Left renal pelvis (tissue), 4 donors: ENCODE data around the gene SLC1A1. TPM values are rescaled to one million over a fixed set of nuclear protein-coding genes. Genes with fewer than 3 reads are reported as not detected.
A peak's percentile ranks its signal among the peaks of the same experiment; 100 is the strongest.
"Not testable (repeated sequence)": the region's sequence is repeated elsewhere in the genome, so short reads cannot be mapped to it uniquely, and the experiment has no call there.

Experiments
- DNase-seq, 4 donors: peaks; one replicate each; pipeline ENCODE4 v3.0.0-alpha.2; 2013; ENCODE audit warnings: low read depth in 4 of 4, low spot score in 3 of 4
- polyA plus RNA-seq, 4 donors: library from polyadenylated mRNA; unstranded; fragments of 120-200 nt; gene quantifications; one replicate each; pipeline ENCODE4 v1.2.1, GENCODE V29; 2013; ENCODE audit not compliant: insufficient read length in 4 of 4

The SLC1A1 gene
- polyA plus RNA-seq, 4 donors: 1.7 to 22.2 (median 20.6) TPM

DNA sequence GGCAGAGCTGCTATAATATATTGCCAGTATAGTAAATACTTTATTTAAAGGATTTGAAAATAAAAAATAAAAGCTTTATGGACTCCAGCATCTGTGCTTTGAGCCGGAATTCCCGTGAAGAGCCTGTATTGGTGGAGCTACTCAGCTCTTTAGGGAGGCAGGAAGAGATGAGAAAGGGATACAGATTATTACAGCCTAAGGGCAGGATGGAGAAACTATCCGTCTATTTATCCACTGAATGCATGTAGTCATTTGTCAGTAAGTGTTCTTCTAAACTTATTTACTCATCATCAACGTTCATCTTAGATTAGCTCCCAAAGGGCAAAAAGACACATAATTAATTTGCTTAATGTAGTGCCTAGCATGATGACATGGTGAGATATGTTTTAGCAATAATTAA lies 48.4 kb downstream of the SLC1A1 start:
- no peak for DNase-seq

DNA sequence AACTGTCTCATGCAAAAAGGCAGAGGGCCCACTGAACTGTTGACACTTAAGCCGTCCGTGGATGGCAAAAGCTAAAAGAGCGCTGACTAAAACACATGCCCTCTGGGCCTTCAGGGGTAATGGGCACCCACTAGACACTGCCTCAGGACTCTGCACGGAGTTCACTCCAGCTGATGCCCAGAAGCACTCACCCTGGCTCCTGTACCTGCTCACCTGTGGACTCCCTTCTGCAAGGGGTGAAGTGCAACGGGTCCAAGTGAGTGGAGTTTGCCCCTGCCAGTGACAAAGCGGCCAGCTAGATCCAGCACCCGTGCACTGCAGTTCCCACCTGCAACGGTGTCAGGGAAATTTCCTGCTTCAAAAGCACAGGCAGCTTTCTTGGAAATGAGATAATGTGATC lies 50.2 kb downstream of the SLC1A1 start:
- no peak for DNase-seq

DNA sequence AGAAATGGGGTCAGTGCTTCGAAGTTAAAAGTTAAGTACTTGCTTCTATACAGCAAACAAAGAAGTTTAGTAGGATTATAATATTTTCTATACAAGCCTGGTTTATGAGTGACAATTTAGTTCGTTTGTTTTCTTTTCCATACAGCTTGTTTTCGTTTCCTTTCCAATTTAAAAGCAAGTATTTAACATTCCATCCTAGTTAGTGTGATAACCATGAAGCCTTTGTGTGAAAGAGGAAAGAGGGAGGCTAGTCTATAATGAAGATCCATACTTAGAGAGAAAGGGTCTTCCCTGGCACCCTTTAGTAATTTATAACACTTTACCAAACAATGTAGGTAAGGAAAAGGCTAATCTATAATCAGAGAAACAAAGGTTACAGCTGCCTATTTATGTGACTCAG lies 51.0 kb downstream of the SLC1A1 start:
- DNase-seq: no peak

DNA sequence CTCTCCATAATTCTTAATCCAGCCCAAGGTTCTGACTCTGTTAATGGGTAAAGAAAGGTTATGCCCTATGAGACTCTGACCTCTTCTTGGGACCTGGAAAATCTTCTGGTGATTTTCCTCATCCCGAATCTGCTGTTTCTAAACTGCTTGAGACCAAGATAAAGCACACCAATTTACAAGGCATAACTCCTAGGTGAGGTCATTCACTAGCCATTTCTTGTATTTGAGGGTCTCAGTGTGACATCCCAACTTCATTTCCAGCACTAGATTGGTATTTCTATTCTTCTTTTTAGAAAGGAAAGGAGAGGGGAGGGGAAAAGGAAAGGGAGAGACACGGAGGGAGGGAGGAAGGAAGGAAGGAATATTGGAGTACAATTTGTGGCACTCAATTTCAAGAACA lies 51.6 kb downstream of the SLC1A1 start:
- DNase-seq: no peak

DNA sequence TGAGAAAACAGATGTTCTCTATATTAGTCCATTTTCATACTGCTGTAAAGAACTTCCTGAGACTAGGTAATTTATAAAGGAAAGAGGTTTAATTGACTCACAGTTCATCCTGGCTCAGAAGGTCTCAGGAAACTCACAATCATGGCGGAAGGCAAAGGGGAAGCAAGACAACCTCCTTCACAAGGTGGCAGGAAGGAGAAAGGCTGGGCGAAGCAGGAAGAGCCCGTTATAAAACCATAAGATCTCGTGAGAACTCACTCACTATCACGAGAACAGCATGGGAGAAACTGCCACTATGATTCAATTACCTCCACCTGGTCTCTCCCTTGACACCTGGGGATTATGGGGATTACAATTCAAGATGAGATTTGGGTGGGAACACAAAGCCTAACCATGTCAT lies 54.4 kb downstream of the SLC1A1 start:
- not testable (repeated sequence) for DNase-seq

DNA sequence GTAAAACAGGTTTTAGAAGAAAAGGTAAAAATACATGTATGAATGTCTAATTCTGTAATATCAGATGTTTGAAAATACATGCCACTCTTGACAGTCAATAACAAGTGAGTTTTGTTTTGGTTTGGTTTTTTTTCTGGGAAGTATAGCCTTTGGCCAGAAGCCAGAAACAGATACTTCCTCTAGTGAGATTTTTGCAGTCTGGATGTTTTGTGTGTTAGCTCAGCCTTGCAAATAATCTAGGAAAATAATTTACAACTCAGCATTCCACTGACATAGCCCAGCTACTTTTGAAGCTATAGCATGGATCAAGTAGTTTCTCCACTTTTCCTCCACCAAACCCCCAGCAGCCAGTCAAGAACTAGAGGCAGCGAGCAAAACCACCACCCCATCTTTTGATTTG lies 56.7 kb downstream of the SLC1A1 start:
- DNase-seq: peak in 2 of 4 donors; percentile 24 to 46

DNA sequence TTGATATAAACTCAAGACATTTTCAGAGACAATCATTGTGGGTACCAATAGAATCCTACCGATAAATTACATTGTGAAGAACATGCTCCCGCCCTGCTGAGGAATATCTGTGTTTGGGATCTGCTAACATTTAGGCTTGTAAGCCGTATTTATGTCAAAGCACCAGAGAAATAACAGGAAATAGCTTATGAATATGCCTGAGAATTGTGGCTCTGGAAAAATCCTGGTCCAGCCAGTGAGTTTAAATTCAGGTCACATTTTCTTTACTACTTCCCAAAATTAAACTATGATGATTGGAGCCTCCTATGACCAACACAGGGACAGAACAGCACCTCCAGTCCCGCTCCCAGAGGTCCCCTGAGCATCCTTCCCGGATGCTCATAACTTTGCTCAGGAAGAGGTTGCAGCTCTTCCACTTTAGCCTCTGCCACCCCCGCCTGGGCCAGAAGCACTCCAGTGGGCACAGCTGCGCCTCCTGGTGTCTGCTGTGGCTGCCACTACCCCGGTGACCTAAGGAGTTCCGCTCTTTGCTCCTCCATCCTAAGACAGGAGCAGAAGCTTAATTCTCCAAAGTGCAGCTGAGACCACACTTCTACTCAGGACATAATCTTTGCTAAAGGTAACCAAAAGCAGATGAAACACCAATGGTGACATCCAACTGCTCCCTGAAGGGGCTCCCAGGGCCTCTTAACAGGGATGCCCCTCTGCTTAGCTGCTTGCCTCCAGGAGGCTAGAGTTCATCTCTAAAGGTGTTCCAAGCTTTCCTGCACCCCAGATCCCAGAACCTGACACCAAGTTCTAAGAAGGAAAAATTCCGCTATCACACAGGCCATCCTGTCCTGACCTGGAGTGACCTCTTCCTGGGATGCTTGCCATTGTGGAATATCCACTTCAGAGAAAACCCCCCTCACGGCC lies 58.8 kb downstream of the SLC1A1 start:
- DNase-seq: no peak

DNA sequence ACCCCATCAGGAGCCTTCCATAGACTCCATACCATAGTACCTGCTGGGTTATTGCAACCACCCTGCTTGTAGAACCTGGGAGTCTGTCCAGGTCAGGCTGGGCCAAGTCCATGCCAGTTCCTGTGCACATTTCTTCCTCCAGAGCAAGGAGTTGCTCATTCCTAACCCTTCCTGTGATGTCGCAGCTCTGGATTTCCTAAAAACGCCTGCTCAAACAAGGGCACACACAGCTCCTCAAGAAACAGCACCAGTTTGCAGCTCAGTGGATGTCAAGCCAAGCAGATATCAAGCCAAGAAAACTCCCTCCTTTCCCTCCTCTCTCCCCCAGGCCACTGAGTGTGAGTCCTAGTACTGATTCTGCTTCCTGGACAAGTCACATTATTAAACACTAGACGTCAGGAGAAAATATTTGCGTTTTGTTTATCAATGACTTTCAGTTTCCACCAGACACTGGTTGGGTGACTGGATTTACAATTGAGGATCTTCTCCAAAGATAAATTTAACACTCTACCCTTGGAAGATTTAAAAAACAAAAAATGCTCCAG lies 59.6 kb downstream of the SLC1A1 start:
- no peak for DNase-seq

DNA sequence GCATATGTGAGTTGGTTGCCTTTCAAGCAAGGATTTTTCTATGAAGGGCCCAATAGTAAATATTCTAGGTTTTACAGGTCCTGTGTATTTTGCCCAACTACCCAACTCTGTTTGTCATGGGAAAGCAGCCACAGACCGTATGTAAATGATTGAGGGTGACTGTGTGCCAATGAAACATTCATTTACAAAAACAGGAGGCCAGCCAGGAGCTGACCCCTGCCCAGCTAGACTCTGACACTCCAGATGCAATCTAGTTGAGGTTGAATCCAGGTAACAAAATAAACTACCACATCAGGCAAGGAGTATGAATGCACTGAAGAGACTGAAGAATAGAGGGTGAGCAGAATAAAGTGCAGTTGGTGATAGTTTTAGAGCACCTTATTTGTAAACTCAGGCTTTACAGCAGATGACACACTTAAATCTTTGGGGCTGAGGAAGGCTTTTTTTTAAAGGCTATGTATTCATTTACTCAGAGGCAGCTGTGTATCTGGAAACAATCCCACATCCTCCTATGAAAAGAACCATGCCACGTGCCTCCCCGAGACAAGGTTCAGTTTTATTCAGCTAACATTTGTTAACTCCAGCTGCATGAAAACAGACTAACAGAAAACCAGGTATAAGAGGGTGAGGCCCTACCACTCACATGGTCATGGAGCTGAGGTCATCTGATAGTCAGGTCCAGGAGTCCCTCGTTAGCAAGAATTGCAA lies 60.7 kb downstream of the SLC1A1 start:
- DNase-seq: no peak

DNA sequence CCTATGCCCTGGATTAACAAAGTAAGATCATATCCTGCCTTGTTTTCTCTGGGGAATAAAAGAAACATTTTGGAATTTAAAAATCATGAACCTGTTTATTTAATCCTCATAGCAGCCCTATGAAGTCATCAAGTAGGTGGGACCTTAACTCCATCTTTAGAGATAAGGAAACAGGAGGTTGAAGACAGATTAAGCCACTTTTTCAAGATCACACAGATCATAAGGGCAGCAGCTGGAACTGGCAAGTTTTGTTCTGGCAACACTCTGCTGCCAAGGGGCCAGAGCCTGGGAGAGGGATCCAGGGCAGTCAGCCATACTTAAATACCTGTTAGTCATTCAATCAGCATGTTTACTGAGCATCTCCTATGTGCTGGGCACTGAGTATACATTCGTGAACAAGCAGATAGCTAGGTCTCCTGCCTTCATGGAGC lies 63.7 kb downstream of the SLC1A1 start:
- no peak for DNase-seq

DNA sequence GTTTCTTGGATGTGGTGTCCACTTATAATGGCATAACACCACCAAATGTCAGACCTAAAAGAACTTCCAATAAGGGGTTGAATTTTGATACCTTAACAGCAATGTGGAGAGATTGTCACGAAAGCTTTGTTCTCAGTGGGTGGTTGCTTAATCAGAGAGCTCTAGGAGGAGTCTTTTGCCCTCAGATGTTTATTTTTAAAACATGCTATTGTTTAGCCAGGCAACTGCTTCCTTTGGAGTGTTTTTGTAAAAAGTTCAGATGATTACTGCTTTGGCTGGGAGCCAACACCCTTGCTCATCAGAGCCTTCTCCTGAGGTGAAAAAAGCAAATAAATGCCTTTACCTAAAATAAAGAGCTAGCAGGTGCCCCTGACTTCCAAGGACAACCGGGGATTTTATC lies 65.0 kb downstream of the SLC1A1 start:
- no peak for DNase-seq

DNA sequence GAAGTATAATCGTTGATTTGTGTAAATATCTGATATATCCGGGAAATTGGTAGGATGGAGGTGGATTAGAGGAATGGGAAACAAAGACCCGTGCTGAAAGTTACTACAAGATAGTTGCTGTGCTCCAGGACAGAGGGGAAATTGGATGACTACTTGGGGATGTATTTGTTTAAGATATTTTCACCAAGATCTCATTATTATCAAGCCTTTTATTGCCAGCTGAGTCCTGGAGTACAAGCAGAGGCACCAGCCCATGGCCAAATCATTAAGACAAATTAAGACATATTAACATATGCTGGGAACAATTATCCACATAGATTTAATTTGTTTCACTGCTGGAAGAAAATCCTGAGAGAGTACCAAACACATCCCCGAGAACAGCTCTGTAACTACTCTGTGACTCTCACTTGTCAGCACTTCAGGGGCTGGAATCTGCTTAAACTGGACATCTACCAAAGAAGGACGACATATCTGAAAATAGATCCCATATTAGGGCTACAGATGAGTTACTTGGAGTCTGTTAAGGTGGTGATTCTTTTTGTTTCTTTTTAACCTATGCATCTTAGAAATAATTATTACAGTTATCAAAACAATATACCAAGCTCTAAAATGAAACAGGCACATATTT lies 68.2 kb downstream of the SLC1A1 start:
- DNase-seq: no peak

DNA sequence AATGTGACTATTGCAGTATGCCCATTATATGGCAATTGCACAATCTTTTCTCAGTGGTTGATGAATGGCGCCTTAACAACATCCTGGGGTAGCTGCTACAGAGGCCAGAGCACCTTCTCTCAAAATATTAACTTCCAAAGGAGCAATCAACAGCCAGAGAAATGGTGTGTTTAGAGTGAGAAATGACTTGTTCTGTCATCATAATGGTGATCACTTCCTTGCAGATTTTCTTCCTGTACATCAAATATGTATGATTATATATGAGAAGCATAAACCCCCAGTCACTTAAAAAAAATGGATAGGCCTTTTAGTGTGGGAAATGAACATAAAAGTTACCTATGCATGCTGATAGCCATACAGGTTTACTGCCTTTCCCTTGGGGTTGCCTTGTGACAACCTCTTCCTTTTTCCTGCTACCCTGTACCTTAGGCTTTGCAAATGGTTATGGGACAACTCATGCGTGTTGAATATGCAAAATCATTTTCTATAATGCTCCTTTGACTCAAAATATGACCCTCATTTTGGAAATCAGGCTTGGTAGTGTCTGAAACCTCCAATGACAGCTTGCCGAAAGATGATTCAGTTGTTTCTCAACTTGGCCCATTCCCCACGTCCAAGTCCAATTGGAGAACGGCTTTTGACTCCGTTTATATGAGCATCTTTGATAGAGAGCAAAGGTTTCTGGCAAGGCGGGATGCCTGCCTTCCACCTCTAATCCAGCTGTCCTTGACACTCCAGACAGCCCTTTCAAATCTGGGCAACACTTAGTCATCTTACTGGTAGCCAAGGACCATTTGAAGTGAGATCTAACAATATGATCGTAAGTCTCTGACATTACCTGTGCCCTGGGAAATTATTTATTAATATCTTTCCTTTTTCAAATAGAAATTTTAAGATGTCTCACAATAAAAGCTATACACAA lies 69.3 kb downstream of the SLC1A1 start:
- no peak for DNase-seq

DNA sequence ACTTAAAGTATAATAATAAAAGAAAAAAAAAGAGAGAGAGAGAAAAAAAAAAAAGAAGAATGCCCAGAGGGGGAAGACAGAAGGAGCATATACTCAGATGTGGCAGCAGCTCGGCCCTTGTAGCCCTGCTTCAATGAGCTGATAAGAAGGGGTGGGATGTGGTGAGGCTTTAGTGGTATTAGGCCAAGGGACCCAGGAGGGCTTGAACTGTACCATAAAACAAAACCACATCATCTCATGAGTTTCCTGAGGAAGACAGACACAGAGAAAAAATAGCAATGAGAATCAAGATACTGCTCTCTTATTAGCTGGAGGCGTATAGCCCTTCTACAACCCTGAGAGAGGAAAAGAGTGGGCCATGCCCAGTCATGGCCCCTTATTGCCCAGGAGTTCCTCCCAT lies 72.8 kb downstream of the SLC1A1 start:
- no peak for DNase-seq

DNA sequence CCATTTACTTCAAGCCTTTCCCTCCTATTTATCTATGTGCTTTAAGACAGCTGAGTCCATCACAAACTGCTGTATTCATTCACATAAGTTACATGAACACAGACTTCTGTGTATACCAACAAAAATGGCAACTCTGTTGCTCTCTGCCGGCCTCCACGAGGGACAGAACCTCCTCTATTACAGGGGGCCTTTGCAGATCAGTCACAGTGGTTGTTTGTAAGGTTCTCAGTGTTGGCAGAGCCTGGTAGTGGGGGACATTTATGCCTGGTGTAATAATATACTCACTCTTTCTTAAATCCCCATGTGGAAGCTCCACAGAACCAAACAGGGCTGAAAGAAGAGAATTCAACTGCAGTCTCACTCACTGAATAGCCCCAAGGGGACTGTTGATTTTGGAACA lies 76.5 kb downstream of the SLC1A1 start:
- DNase-seq: no peak

DNA sequence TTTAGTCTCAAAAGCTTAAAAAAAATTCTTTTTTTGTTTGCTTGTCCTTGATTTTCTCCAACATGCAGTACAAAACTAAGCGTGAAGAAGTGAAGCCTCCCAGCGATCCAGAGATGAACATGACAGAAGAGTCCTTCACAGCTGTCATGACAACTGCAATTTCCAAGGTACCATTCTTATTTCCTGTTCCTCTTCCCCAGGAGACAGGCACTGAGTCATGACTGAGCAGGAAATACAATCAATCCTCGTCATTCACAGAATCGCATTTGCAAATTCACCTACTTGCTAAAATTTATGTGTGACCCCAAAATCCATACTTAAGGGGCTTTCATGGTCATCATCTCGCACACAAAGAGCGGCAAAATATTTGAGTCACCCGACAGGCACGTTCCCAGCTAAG lies 77.3 kb downstream of the SLC1A1 start:
- no peak for DNase-seq

DNA sequence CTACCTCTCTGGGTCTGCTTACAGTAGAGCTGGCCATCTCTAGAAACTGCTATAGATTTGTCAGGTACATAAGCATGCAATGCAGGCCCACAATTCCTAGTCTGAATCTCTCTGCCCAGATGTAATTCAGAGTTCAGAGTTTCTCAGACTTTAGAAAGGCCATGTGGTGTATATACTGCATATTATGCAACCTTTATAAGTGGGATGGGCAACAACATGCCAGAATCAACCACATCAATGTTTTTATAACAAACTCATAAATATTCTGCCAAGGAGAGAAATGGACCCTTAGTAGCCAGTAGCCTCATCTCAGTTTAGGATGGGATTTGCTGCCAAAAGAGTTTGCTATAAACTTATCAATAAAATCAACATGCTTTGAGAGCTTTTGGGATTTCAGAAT lies 78.8 kb downstream of the SLC1A1 start:
- DNase-seq: no peak

DNA sequence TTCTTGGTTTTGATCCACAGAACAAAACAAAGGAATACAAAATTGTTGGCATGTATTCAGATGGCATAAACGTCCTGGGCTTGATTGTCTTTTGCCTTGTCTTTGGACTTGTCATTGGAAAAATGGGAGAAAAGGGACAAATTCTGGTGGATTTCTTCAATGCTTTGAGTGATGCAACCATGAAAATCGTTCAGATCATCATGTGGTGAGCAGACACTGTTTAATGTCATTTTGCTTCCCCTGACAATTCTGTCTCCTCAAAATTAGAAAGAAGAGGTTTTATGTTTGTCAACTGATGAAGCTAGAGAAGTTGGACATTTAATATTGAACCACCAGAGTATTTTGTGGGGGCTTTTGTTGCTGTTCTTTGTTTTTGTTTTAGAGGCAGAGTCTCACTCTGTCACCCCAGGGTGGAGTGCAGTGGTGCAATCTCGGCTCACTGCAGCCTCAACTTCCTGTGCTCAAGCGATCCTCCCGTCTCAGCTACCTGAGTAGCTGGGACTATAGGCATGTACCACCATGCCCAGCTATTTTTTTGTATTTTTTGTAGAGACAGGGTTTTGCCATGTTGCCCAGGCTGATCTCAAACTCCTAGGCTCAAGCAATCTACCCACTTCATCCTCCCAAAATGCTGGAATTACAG lies 82.0 kb downstream of the SLC1A1 start:
- DNase-seq: no peak

DNA sequence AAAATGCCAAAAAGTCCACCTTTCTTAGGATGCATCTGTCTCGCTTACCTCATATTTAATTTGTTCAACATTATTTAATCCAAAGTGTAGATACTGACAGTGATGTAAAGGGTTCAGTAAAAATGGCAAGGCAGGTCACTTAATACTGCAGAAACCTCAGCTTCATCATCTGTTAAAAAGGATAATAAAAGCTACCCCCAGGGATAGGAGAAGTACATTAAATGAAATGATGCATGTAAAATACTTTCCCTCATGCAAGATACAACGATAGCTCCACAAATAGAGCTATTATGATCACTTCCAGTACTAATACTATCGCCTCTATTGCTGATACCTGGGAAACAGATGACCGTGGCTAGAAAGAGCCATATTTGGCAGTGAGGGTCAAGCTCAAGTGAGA lies 82.9 kb downstream of the SLC1A1 start:
- DNase-seq: no peak
